ENCODE data around the gene NXF3.
"Not testable (repeated sequence)": the region's sequence is repeated elsewhere in the genome, so short reads cannot be mapped to it uniquely, and the experiment has no call there.

The NXF3 gene

GRCh38 chrX:103073467-103073866 lies 19.5 kb downstream of the NXF3 start:
- no peaks in the 10 kb centered on the region for H3K27me3 Mint-ChIP-seq
- H3K9me3 Mint-ChIP-seq: no peaks in the 10 kb centered on the region
- H3K4me3 Mint-ChIP-seq: no peak overlapping the region
- no peaks in the 10 kb centered on the region for H3K36me3 Mint-ChIP-seq
- H3K27ac Mint-ChIP-seq: no peak overlapping the region
- no peak for DNase-seq
- CTCF ChIA-PET: no interaction called here
- no peaks in the 10 kb centered on the region for H3K4me1 Mint-ChIP-seq

GRCh38 chrX:103066606-103067005 lies 26.3 kb downstream of the NXF3 start:
- CTCF ChIA-PET: no interaction called here
- Mint-ChIP-seq H3K36me3 (no peaks in the 10 kb centered on the region), H3K4me3 (no peak overlapping the region), H3K27ac (no peak overlapping the region), H3K4me1 (peaks cover 2% of the 10 kb centered on the region), H3K27me3 (peaks cover 24% of the 10 kb centered on the region), H3K9me3 (no peaks in the 10 kb centered on the region)
- DNase-seq: no peak

GRCh38 chrX:103063918-103064434 lies 29.0 kb downstream of the NXF3 start, which contains the start of gene BEX1:
TSS of gene BEX1 (minus strand) at chrX:103064171. CDS start at chrX:103063274, 897 bp downstream.
- Mint-ChIP-seq H3K36me3 (no peaks in the 10 kb centered on the region), H3K4me1 (peaks cover 2% of the 10 kb centered on the region), H3K4me3 (no peak within 1 kb of the TSS), H3K27ac (no peak within 1 kb of the TSS), H3K9me3 (no peaks in the 10 kb centered on the region), H3K27me3 (peaks cover 24% of the 10 kb centered on the region)
- CTCF ChIA-PET: no interaction called here
- DNase-seq: peak; percentile 23

- no peaks in the 10 kb centered on the region for H3K36me3 Mint-ChIP-seq
- no peak for DNase-seq
- H3K4me3 Mint-ChIP-seq: no peak overlapping the region
- no peak overlapping the region for H3K27ac Mint-ChIP-seq
- H3K4me1 Mint-ChIP-seq: peaks cover 2% of the 10 kb centered on the region
- CTCF ChIA-PET: no interaction called here
- H3K27me3 Mint-ChIP-seq: peaks cover 24% of the 10 kb centered on the region
- H3K9me3 Mint-ChIP-seq: no peaks in the 10 kb centered on the region
Observed at GRCh38 chrX:103063191-103063845, 29.6 kb downstream of the NXF3 start.

- CTCF ChIA-PET: no interaction called here
- no peak overlapping the region for H3K4me3 Mint-ChIP-seq
- peaks cover 2% of the 10 kb centered on the region for H3K4me1 Mint-ChIP-seq
- no peaks in the 10 kb centered on the region for H3K9me3 Mint-ChIP-seq
- H3K27ac Mint-ChIP-seq: no peak overlapping the region
- no peaks in the 10 kb centered on the region for H3K36me3 Mint-ChIP-seq
- DNase-seq: no peak
- H3K27me3 Mint-ChIP-seq: peaks cover 24% of the 10 kb centered on the region
Observed at GRCh38 chrX:103061486-103061885, 31.5 kb downstream of the NXF3 start.

GRCh38 chrX:103056902-103057301 lies 36.0 kb downstream of the NXF3 start:
- Mint-ChIP-seq H3K9me3 (no peaks in the 10 kb centered on the region), H3K27me3 (peaks cover 4% of the 10 kb centered on the region), H3K27ac (no peak overlapping the region), H3K36me3 (no peaks in the 10 kb centered on the region), H3K4me1 (no peaks in the 10 kb centered on the region), H3K4me3 (no peak overlapping the region)
- CTCF ChIA-PET: no interaction called here
- DNase-seq: no peak

- DNase-seq: no peak
- Mint-ChIP-seq H3K36me3 (no peaks in the 10 kb centered on the region), H3K4me3 (no peak overlapping the region), H3K4me1 (no peaks in the 10 kb centered on the region), H3K27me3 (peaks cover 4% of the 10 kb centered on the region), H3K27ac (no peak overlapping the region), H3K9me3 (no peaks in the 10 kb centered on the region)
- CTCF ChIA-PET: no interaction called here
Observed at GRCh38 chrX:103052625-103053024, 40.3 kb downstream of the NXF3 start.

- peaks cover 4% of the 10 kb centered on the region for H3K27me3 Mint-ChIP-seq
- no peak overlapping the region for H3K27ac Mint-ChIP-seq
- no peaks in the 10 kb centered on the region for H3K9me3 Mint-ChIP-seq
- H3K4me1 Mint-ChIP-seq: no peaks in the 10 kb centered on the region
- CTCF ChIA-PET: no interaction called here
- no peak for DNase-seq
- no peaks in the 10 kb centered on the region for H3K36me3 Mint-ChIP-seq
- H3K4me3 Mint-ChIP-seq: no peak overlapping the region
Observed at GRCh38 chrX:103051260-103051789, 41.6 kb downstream of the NXF3 start.

- H3K27me3 Mint-ChIP-seq, H3K9me3 Mint-ChIP-seq, H3K27ac Mint-ChIP-seq, H3K4me3 Mint-ChIP-seq, H3K4me1 Mint-ChIP-seq, DNase-seq, H3K36me3 Mint-ChIP-seq, CTCF ChIA-PET: not testable (repeated sequence)
Observed at GRCh38 chrX:103033371-103033770, 59.6 kb downstream of the NXF3 start.
